ENCODE results near the gene CERS5.

The CERS5 gene, protein sequence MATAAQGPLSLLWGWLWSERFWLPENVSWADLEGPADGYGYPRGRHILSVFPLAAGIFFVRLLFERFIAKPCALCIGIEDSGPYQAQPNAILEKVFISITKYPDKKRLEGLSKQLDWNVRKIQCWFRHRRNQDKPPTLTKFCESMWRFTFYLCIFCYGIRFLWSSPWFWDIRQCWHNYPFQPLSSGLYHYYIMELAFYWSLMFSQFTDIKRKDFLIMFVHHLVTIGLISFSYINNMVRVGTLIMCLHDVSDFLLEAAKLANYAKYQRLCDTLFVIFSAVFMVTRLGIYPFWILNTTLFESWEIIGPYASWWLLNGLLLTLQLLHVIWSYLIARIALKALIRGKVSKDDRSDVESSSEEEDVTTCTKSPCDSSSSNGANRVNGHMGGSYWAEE

DNA sequence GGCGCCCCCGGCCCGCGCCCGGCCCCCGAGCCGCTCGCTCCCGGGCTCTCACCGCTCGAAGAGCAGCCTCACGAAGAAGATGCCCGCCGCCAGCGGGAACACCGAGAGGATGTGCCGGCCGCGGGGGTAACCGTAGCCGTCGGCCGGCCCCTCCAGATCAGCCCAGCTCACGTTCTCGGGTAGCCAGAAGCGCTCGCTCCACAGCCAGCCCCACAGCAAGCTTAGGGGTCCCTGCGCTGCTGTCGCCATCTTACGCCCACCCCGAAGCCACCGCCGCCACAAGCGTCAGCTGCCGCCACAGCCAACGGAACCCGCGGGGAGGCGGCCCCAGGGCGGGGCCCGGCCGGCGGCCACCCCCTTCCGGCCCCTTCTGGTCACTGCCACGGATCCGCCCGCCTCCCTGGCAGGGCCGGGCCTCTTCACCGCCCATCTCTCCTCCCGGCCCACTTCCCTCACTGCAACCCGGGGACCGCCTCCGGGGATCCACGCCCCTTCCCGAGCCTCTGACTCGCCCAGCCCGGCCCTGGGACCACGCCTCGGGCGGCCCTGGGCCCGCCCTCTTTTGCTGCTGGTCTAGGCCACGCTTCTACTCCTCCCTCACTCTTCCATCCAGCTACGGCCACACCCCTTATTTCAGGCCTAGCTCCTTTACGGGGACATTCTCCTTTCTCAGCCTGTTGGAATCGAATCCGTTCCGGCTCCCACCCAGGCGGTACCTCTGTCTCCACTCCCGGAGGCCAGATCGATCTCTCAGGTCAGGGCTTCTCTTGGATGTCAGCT, at the start of gene CERS5:
Gene CERS5 (minus strand): TSS at position 321 of the 780 bp plus-strand sequence. CDS start 72 bp downstream, at position 249.
- peak; percentile 98 for DNase-seq

DNA sequence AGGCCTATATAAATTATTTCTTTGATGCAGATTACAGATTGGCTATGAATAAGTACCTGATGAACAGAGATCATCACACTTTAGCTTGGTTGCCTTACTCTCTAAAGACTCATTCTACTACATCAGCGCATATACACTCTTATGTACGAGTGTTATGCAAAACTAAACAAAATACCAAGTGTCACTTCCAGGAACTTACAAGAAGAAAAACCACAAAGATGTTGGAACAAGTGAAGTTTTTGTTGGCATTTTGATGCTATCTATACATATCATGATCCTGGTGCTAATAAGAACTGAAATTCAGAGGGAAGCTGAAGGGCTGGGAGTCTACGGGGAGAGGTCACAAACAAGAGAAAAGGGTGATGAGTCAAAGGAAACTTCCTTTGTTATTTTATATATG, 47.9 kb upstream of the CERS5 start:
- no peak for DNase-seq

DNA sequence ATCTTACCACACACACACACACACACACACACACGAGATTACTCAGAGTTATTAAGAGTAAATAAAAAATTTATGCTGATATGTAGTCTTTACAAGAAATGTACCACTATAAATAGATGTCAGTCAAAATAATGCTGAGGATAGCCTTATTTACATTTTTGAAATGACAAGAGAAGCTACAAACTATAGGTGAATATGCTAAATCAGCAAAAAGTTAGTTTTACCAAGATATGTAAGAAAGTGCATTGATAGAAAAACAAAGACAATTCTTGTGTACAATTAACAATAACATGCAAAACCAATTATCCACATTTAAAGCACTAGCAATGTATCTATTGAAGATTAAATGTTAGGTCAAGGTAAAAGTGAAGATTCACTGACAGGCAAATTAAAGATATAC, 46.8 kb upstream of the CERS5 start:
- no peak for DNase-seq

DNA sequence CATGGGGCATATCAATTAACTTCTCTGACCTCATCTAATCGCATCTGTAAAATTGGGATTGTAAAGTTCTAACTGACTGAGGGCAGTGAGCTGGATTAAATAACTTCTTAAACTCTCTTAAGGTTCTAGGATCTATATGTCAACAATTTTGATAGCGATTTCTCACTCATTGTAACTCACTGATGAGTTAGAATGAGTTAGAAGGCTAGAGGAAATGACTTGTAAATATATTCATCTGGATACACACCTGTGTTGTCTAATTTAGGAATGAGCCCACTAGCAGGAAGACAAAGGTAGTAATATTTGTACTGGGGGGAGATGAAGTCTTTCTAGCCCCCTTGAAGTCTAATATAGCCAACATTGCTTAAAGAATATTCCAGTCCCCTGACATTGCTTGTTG, 46.3 kb upstream of the CERS5 start:
- no peak for DNase-seq

DNA sequence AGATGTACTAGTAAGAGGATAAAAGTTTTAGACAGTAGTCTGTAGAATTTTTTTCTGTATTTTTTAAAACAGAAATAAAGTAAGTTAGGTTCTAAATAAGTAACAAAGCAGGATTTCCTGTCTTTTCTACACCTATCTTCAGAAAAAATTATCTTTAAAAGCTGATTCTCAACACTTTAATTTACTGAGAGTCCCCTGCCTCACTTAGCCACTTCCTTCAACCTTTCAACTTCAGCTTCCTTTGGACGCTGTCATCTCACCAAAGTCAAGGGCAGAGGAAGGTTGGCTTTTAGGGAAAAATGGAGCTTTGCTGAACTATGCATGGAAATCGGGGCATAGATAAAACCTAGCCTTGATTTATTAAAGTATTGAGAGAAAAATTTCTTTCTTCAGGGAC, 44.9 kb upstream of the CERS5 start:
- no peak for DNase-seq

DNA sequence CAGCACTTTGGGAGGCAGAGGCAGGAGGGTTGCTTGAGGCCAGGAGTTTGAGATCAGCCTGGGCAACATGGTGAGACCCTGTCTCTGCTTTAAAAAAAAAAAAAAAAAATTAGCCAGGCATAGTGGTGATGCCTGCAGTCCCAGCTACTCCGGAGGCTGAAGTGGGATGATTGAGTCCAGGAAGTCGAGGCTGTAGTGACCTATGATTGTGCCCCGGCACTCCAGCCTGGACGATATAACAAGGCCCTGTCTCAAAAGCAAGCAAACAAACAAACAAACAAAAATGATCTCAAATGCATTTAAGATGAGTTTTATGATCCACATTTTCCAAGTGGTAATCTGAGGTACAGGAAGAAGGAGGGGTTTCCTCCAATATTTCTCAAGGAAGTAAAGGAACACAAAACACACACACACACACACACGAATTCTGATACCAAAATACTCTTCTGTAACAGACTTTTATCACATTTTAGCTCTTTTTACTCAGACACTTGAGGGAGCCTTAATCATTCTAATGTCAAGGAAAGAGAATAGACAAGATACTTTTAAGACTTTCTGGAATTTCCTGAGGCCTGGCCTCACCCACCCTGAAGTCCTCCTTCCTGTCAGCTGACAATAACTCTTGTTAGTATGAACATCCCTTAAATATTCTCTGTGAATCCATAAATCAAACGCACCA, 44.4 kb upstream of the CERS5 start:
- DNase-seq, result no peak

DNA sequence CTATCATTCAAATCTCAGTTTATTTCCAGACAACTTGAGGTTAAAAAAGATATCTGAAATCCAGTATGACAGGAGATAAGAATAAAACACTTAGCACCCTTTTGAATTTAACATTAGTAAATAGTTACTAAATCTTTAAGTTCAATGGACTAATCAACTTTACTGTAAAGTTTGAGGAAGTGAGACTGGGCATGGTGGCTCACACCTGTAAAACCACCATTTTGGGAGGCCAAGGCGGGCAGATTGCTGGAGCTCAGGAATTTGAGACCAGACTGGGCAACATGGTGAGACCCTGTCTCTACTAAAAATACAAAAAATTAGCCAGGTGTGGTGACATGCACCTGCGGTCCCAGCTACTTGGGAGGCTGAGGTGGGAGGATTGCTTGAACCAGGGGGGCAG, 40.3 kb upstream of the CERS5 start:
- DNase-seq, result no peak

DNA sequence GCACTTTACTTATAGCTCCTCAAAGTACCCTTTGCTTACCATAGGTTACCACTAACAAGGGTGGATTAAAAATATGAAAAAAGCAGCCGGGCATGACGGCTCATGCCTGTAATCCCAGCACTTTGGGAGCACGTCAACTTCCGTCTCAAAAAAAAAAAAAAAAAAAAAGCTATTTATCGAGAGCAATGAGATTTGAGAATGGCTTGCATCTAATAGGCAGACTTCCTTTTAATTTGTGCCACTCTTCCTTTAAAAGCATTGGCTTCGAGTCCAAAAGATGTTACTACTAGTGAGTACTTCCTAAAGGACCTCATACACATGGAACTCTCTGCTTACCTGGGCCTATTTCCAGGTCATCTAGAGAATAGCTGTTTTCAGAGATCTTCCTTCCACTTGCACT, 38.5 kb upstream of the CERS5 start:
- no peak for DNase-seq

DNA sequence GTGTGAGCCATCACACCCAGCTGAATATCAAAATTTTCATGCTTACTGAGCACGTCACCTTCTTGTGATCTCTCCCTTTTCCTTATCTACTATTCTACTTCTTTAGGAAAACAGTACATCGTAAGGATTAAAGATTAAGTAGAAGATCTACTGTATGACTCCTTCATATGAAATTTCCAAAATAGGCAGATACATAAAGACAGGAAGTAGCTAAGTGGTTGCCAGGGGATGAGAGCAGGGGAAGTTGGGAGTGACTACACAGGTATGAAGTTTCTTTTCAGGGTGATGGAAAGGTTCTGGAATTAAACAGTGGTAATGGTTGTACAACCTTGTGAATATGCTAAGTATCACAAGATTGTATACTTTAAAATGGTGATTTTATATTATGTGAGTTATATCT, 36.5 kb upstream of the CERS5 start:
- DNase-seq, result no peak

DNA sequence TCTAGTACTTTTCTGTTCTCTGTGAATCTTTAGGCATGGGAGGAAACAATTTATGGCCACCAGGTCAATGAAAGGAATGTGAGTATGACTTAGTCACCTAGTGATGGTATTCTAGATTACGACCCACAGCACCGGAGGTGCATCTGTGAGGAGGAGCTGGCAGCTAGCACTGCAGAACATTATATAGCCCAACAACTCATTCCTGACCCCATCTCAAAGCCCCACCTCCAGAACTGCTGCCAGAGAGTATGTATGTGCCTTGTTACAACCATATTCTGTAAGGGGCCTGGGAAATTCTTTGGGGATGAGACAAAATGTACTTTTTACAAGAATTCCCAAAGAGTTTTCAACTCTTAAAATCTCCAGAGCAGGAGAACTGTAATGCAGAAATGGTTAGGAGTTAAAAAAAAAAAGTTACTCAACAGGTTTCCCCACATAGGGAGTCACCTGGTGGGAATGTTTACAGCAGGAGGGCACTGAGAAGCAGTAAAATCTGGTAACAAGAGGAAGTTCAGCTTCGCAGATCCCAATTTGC, 34.9 kb upstream of the CERS5 start:
- no peak for DNase-seq

DNA sequence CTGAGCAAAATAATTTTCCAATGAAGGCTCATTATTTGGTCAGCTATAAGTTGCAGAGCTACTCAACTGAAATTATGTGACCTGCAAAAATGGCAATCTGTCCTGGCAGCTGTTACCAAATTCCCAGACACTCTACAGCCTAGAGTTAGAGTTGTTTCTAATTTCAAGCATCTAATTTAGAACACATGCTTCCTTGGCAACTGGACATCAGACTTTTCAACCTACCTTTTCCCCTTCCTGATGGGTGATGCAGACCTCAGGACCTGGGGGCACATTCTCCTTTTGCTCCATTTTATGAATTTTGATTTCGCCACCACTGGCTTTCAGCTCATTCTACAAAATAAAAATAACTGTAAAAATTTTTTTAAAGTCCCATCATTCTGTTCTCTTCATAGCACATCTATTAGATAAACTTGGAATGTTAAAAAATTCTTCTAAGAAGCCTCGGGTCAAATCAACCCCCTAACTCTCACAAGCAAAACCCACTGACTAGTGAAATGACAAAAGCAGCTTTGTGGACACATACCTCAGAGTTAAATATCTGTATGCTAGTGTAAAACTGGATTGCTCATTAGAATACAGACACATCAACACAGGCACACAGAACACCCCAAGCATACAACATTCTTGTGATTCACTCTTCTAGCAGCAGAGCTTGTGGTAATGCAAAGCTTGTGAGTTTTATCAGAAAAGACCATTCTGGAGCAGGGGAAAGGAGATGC, 33.5 kb upstream of the CERS5 start:
- no peak for DNase-seq

DNA sequence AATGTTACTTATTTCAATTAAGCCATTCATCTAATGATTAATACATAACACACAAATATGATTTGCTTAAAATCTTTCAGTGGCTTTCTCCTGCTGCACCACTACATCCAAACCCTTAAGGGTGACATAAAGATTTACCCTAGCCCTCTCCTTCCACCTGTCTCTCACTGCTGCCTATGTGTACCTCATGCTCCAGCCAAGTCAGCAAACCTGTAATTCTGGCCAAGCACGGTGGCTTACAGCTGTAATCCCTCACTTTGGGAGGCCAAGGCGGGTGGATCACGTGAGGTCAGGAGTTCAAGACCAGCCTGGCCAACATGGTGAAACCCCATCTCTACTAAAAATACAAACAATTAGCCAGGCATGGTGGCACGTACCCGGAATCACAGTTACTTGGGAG, 31.7 kb upstream of the CERS5 start:
- DNase-seq, result no peak

DNA sequence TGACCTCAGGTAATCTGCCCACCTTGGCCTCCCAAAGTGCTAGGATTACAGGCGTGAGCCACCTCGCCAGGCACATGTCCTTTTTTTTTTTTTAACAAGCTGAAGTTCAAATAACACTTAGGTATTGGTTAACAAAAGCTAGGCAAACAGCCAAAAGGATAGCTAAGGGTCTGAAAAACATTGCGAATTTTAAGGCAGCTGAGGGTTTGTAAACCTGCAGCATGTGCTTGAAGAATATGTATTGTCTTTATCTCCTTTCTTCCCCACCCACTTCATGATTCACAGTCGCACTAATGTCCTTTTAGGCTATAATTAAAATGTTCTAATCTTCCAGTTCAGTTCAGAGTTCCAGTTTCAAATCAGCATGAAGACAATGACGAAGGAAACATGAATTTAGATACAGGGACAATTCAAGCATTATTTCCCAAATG, 30.1 kb upstream of the CERS5 start:
- no peak for DNase-seq

DNA sequence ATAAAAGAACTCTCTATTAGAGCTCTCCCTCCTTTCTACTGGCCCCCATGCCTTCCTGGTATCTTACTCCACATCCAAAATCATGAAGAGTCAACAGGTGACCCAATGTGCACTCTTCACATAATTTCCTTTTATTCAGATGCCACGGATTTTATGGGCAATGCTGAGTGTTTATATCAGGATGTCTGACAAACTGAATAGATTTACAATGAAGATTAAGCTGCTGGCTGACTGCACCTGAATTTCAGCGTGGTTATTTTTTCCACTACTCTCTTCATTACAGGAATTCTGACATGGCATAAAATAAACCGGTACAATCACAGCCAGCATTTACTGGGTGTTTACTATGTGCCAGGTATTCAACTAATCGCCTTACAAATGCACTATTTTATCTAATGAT, 29.4 kb upstream of the CERS5 start:
- DNase-seq, result no peak

DNA sequence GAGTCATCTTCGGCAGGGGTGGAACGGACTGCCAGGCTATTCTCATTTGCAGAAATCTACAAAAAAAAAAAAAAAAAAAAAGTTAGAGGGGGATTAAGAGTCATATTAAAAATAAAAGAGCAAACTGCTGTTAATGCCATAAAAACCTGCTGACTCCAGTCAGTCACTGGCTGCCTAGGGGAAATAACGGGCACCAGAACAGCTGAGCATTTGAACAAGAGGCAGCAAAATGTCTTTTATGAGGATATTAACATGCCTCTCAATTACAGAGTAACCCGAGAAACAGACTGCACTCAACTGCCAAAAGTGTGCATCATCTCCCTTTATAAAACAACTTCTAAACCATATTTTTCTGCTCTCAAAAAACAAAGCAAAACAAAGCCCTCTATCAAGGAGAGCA, 28.7 kb upstream of the CERS5 start:
- DNase-seq, result no peak

DNA sequence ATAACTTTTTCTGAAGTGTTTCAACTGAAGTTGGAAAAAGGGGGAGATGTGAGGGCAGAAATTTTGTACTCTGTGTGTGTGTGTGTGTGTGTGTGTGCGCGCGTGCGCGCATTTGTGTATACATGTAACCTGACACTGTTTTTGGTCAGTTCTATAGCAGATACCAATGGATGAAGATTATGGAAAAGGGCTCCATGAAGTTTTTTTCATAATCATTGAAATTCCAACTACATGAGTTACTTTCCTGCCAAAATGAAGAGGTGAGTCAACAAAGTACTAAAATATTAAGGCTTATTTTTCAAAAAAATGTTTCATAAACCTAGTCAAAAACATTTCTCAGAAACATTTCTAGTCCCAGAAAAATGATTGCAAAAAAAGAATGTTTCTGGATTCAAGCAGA, 25.7 kb upstream of the CERS5 start:
- no peak for DNase-seq

DNA sequence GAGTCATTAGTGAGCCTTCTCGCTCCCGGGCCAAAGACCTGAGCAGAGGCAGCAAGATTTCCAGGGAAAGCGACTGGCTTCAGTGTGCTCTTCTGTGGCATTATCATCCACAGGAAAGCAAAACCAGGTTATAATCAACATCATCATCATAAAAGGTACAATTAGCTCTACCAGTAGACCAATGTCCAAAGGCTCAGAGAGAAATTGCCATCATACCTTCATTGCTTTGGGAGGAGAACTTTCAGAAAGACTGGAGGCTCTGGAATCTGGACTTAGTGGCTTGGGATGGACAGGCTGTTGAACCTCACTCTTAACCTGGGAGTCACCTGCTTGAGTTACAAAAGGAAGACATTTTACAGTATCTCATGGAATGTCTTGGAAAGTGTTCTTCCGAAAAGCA, 25.1 kb upstream of the CERS5 start:
- no peak for DNase-seq

DNA sequence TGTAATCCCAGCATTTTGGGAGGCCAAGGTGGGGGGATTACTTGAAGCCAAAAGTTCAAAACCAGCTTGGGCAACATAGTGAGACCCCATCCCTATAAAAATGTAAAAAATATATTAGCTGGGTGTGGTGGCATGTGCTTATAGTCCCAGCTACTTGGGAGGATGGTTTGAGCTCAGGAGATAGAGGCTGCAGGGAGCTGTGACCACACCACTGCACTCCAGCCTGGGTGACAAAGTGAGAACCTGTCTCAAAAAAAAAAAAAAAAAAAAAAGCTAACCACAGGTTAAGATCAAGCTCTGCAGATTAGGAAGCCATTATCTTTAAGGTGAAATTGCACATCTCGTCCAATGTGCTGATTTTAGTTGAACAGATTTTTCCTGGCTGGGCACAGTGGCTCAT, 23.7 kb upstream of the CERS5 start:
- DNase-seq, result no peak

DNA sequence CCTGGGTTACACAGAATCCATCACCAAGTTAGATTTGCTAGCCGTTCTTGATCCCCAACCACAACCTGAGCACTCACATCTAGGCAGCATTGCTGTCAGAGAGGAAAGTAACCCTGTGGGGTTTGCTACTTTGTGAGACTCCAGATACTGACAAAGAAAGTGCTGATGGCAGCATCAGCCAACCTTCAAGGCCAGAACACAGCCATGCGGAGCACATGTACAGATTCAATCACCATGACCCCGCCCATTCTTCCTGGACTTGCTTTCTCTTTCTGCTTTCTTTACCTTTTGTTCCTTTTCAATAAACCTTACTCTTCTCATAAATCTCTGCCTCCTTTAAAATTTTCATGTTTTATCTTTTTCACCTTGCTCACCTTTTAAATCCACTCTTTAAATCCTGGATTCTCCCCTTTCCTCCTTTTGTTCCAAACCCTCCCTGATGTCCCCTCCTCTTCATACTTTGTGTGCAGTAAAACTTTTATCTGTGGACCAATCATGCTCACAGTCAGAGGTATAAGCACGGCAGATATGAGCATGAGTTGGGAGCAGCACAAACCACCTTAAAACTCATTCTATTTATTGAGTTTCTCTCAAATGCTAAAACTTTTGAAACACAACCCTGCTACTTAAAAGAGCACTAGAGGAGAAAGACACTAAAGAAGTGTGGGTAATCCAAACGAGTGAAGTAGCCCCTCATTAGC, 21.9 kb upstream of the CERS5 start:
- DNase-seq, result no peak

DNA sequence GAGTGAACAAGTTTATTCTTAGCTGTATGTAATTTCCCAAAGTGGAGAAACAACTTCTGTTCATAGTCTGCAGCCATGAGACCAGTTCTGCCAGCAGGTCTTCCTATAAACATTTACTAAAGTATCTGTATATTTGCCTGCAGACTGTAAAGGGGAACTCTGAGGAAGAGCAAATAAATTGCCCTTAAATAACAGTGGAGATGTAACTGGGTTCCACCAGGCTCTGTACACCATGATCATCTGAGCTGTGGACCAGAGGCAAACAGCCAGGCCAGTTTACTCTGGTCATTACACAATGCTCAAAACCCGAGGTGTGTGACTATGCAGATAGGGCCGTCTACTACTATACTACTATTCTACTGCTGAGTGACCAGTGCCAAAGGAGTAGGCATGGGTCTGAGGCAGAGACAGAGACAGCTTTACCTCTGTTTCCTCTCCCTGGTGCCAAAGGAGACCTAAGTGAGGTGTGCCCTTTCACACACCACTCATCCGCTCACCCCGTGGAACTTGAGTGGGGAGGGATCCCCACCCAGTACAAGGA, 21.1 kb upstream of the CERS5 start:
- DNase-seq, result no peak

DNA sequence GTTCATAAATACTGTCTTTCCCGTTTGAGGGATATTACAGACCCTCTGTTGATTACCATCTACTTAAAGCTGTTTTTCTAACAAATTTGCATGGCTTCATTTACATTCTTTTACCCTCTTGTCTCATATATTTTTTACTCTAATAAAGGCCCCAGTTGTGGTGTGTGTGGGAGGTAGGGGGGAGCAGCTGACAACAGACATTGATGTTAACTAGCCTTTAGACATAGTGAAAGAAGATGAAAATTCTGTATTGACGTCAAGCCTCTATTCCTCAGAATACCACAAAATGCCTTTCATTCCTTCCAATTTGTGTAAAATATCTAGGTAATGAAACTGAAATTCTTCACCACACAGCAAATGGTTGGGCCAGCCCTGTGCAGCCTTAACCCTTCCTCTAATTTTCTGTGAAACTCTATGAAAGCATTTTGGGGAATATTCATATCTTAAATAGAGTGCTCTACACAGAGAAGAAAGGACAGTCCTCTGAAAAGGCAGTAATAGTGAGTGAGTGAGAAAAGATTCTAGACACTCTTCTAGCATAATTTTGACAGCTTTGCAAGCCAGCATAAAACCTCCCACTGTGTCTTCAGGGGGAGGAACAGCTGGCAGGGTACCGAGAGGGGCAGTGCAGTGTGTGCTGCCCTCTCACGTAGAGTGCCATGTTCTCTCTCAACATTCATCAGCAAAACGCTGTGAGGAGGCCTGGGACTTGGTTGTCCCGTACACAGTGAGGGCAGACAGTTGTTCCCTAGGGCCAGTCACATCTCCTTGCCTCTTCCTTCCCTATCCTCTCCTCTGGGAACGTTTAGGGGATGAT, 20.1 kb upstream of the CERS5 start:
- no peak for DNase-seq

All from GDM1 (cell line).